HG02798 (cell line): ENCODE results near the gene LIPG.

Source experiments
- ATAC-seq: cut with Tn5 transposase; IDR thresholded peaks from one replicate; pipeline ENCODE4 v1.9.1; 2021; ENCODE audit warnings: mild to moderate bottlenecking; ENCODE audit not compliant: unreplicated experiment, poor library complexity

The LIPG gene

GRCh38 chr18:49608366-49609255 is 46.8 kb downstream of the LIPG start:
- ATAC-seq: peak; percentile 3

GRCh38 chr18:49609256-49610021 is 47.6 kb downstream of the LIPG start:
- ATAC-seq: no peak

- no peak for ATAC-seq
These were observed 48.2 kb downstream of the LIPG start for GRCh38 chr18:49610022-49610445.

GRCh38 chr18:49611316-49611715 is 49.5 kb downstream of the LIPG start:
- ATAC-seq: no peak

GRCh38 chr18:49612515-49613033 is 50.7 kb downstream of the LIPG start:
- peak; percentile 85 for ATAC-seq

GRCh38 chr18:49613141-49613640 is 51.3 kb downstream of the LIPG start:
- ATAC-seq: no peak

- ATAC-seq: no peak
These were observed 51.8 kb downstream of the LIPG start for GRCh38 chr18:49613641-49614151.

GRCh38 chr18:49616618-49617328 is 54.9 kb downstream of the LIPG start:
- no peak for ATAC-seq

- peak; percentile 33 for ATAC-seq
These were observed 55.5 kb downstream of the LIPG start for GRCh38 chr18:49617329-49617695.

GRCh38 chr18:49617865-49618264 is 56.0 kb downstream of the LIPG start:
- ATAC-seq: no peak

- ATAC-seq: no peak
These were observed 57.2 kb downstream of the LIPG start for GRCh38 chr18:49618742-49619681.

- no peak for ATAC-seq
These were observed 57.9 kb downstream of the LIPG start for GRCh38 chr18:49619801-49620200.

- no peak for ATAC-seq
These were observed 59.4 kb downstream of the LIPG start for GRCh38 chr18:49621301-49621700.

- ATAC-seq: no peak
These were observed 60.0 kb downstream of the LIPG start for GRCh38 chr18:49621717-49622351.

- no peak for ATAC-seq
These were observed 61.7 kb downstream of the LIPG start for GRCh38 chr18:49623571-49623970.

GRCh38 chr18:49625021-49625691 is 63.3 kb downstream of the LIPG start:
- ATAC-seq: no peak

- ATAC-seq: no peak
These were observed 65.1 kb downstream of the LIPG start for GRCh38 chr18:49626842-49627467.

- no peak for ATAC-seq
These were observed 66.3 kb downstream of the LIPG start for GRCh38 chr18:49628119-49628518.
